HG03108 (cell line): ENCODE measurements around the gene OR2AT4.
"Not testable (repeated sequence)": the region's sequence is repeated elsewhere in the genome, so short reads cannot be mapped to it uniquely, and the experiment has no call there.

ENCODE experiments used
- ATAC-seq: cut with Tn5 transposase; IDR thresholded peaks from one replicate; pipeline ENCODE4 v1.9.1; 2021; ENCODE audit warnings: moderate library complexity; ENCODE audit not compliant: unreplicated experiment

The OR2AT4 gene

DNA sequence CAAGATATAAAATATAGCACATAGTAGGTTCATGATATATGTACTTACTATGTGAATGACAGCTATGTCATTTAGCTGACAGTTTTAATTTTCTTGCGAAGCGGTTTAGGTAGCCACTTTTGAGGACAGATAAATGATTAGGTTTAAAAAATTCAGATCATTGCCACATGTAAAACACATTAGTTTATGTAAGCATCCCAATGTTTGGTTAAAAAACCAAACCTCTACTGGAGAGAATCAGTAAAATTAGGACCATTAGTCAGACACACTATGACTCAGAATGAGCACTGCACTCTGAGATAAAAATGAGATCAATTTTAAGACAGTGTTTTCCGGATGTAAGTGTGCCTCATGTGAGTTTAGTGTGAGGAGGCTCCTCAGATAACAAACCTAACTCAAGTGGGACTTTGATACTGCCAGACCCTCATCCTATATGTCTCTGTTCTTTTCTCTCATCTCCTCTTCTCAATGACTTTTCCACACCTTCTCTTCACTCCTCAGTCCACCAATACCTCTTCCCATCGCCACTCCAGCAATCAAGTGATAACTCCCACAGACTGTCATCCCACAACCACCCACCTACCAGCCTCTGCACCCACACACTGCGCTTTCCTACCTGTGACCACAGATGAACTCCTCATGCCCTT is 6.8 kb upstream of the OR2AT4 start:
- no peak for ATAC-seq

DNA sequence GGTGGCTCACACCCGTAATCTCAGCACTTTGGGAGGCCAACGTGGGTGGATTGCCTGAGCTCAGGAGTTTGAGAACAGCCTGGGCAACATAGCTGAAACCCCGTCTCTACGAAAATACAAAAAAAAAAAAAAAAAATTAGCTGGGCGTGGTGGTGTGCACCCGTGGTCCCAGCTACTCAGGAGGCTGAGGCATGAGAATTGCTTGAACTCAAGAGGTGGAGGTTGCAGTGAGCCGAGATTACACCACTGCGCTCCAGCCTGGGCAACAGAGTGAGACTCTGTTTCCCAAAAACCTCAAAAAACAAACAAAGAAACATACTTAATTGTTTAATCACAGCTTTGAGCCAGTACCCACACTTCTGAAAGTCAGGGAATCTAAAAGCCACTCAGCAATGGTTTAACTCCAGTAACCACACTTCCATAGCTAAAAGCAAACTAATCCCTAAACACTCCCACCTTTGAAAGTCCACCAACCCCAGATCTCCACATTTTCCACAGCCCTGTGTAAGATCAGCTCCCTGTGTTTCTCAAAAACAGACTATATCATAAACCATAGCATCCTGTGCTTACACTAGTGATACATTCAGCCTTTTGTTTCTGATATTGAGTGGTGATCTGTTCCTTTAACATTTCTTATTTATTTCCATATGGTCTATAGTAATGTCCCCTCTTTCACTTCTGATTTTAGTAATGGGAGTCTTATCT is 4.9 kb upstream of the OR2AT4 start:
- no peak for ATAC-seq

DNA sequence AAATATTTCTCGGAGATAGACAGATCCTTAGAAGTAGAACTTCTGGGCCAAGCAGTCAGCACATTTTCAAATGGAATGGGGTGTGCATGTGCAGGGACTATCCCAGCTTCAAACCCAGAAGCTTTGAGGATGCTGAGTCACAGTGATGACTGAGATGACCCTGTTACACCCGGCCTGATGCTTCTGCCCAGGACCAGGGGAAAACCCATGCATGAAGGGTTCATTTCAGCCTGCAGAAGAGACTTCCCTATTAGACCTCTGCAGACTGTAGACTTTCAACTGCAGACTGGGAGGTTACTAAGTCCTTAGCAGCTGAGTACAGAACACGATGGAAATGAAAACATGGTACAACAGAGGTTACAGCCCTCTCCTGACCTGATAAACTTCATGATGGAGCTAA is 3.6 kb upstream of the OR2AT4 start:
- peak; percentile 94 for ATAC-seq

DNA sequence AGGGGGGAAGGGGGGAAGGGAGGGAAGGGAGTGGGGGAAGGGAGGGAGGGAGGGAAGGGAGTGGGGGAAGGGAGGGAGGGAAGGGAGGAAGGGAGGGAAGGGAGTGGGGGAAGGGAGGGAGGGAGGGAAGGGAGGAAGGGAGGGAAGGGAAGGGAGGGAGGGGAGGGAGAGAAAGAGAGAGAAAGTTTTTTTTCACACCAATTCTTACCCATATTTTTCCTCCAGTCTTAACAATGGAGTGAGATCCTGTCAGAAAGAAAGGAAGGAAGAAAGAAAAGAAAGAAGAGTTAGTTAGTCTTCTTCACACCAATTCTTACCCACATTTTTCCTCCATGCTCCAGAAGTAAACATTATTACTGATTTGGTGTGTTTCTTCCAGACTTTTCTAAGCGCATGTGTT is 3.0 kb upstream of the OR2AT4 start:
- ATAC-seq, result no peak

DNA sequence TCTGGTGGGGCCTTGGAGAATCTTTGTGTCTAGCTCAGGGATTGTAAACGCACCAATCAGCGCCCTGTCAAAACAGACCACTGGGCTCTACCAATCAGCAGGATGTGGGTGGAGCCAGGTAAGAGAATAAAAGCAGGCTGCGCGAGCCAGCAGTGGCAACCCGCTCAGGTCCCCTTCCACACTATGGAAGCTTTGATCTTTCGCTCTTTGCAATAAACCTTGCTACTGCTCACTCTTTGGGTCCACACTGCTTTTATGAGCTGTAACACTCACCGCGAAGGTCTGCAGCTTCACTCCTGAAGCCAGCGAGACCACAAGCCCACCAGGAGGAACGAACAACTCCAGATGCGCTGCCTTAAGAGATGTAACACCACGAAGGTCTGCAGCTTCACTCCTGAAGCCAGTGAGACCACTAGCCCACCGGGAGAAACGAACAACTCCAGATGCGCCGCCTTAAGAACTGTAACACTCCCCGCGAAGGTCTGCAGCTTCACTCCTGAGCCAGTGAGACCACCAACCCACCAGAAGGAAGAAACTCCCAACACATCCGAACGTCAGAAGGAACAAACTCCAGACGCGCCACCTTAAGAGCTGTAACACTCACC is 2.3 kb upstream of the OR2AT4 start:
- not testable (repeated sequence) for ATAC-seq

DNA sequence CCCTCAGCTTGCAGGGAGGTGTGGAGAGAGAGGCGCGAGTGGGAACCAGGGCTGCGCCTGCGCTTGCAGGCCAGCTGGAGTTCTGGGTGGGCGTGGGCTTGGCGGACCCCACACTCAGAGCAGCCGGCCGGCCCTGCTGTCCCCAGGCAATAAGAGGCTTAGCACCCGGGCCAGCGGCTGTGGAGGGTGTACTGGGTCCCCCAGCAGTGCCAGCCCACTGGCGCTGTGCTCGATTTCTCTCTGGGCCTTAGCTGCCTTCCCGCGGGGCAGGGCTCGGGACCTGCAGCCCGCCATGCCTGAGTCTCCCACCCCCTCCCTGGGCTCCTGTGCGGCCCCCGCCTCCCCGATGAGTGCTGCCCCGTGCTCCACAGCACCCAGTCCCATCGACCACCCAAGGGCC is 1.5 kb upstream of the OR2AT4 start:
- not testable (repeated sequence) for ATAC-seq

DNA sequence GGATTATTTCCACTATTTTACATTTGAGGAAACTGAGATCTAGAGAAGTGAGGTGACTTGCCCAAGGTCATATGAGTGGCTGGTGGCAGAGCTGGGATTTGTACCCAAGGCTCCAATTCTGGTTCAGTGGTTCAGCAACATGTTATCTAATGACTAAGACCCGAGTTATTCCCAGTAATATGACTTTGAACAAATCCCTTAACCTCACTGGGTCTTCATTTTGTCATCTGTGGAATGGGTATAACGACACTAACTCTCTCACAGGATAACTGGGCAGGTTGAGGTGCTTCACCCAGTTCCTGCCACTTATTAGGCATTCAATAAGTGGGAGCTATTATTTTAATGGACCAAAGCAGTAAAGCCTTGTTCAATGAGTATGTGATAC is 489 bp upstream of the OR2AT4 start:
- ATAC-seq, result no peak

DNA sequence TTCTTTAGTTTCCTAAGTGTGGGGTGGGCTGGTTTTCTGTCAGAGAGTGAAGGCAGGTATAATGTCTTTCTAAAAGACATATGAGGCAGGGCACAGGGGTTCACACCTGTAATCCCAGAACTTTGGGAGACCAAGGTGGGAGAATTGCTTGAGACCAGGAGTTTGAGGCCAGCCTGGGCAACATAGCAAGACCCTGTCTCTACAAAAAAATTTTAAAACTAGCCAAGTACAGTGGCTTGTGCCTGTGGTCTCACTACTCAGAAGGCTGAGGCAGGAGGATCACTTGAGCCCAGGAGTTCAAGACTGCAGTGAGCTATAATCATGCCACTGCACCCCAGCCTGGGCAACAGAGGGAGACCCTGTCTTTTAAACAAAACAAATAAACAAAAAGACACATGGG is 2.3 kb downstream of the OR2AT4 start:
- not testable (repeated sequence) for ATAC-seq

DNA sequence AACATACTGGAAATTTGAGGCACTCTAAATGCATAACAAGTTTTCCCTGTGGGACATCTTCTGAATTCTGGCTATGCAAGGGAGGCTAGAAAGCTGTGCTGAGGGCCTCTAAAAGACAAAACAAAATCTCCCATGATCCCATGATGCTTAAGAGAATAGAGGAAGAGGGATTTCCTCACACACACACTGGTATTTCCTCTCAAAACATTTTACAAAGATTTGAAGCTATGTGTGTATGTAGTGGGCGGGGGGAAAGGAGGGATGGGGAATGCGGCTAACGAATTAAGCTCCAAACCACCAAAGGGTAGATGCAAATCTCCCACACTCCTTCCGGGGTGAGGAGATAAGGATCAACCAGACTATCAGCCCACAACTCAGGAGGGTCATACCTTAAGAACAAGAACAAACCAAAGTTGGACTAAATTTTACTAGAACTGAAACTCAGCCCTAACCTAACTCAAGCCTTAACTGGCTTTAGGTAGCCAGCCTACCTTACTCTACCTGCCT is 6.0 kb downstream of the OR2AT4 start:
- no peak for ATAC-seq

DNA sequence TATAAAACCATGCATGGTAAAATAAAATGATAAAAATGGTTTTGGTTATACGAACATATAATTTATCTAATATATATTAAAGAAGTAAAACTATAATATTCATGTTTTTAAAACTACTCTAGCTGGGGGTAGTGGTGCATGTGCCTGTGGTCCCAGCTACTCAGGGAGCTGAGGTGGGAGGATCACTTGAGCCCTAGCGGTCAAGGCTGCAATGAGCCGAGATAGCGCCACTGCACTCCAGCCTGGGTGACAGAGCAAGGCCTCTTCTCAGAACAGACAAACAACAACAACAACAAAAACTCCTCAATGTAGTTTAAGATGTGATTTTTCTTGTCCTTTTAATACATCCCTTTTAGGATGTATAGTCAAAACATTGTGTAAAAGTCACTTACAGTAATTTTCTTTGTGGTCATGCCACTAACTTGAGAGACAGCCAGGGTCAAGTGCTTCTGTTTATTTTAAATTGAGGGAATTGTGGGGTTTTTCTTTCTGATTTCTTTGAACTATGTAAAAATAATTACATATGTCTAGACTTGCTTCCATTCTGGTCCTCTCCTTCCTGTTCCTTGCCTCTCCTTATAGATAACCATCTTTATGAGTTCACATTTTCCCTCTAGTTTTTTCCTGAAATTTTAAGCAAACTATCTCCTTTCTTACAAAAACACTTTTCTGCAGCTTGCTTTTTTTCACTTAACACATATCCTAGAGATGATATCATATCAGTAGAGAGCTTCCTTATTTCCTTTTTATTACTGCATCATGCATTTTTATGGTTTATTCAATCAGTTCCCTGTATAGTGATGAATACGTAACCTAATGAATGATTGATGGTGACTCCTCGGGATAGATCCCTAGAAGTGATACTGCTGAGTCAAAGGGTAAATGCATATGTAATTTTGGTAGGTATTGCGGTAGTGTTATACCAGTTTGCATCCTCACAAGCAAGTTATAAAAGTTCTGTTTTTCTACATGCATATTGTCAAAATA is 9.1 kb downstream of the OR2AT4 start:
- no peak for ATAC-seq

DNA sequence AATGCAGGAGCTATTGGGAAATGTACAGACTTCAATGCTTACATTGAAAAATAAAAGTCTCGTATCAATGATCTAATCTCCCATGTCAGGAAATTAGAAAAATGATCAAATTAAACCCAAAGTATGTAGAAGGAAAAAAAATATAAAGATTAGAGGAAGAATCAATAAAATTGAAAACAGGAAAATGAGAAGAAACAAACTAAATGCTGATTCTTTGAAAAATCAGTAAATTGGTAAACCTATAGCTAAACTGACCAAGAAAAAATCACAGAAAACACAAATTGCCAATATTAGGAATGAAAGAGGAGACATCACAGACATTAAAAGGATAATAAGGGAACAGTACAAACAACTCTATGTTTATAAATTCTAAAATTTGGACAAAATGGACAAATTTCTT is 11.8 kb downstream of the OR2AT4 start:
- no peak for ATAC-seq

DNA sequence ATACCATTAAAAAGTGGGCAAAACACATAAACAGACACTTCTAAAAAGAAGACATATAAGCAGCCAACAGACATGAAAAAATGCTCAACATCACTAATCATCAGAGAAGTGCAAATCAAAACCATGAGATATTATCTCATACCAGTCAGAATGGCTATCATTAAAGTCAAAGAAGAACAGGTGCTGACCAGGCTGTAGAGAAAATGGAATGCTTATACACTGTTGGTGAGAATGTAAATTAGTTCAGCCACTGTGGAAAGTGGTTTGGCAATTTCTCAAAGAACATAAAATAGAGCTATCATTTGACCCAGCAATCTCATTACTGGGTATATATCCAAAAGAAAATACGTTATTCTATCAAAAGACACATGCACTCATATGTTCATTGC is 13.5 kb downstream of the OR2AT4 start:
- ATAC-seq, result no peak

DNA sequence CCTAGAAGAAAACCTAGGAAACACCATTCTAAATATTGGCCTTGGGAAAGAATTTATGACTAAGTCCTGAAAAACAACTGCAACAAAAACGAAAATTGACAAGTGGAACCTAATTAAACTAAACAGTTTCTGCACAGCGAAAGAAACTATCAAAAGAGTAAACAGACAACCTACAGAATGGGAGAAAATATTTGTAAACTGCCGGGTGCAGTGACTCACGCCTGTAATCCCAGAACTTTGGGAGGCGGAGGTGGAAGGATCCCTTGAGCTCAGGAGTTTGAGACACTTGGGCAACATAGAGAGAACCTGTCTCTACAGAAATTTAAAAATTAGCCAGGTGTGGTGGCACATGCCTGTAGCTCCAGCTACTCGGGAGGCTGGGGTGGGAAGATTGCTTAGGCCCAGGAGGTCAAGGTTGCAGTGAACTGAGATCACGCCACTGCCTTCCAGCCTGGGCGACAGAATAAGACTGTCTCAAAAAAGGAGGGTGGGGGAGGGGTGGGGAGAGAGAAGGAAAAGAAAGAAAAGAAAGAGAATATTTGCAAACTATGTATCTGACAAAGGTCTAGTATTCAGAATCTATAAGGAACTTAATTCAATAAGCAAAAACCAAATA is 14.0 kb downstream of the OR2AT4 start:
- ATAC-seq, result no peak

DNA sequence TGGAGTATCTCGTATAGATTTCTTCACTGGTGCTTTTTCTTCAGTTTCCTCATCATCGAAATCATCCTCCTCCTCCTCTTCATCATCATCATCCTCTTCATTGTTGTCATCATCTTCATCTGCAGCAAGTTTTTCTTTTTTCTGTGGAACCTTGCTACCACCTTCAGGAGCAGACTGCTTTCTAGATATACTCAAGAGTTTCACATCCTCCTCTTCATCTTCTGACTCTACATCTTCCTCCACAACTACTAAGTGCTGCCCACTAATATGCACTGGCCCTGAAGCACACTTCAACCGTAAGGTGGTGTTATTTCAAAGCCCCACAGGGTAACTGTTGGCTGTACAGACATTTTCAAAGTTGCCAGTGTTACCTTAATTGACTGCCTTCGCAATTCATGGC is 17.1 kb downstream of the OR2AT4 start:
- ATAC-seq, result no peak

DNA sequence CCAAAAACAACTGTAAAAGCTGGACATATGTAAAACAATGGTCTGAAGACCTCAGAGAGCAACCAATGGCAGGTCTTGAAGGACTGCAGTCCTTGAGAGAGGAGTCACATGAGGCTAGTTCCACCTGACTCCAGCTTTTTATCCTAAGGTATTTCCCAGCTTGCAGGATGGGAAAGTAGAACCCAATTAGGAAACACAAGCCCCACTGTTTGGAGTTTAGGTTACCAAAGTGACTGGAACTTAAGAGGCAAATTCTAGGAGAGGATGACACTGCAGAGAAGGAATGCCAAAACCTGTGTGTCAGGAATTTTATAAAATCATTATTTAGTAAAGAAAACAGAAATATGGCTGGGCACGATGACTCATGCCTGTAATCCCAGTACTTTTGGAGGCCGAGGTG is 18.4 kb downstream of the OR2AT4 start:
- ATAC-seq, result no peak

DNA sequence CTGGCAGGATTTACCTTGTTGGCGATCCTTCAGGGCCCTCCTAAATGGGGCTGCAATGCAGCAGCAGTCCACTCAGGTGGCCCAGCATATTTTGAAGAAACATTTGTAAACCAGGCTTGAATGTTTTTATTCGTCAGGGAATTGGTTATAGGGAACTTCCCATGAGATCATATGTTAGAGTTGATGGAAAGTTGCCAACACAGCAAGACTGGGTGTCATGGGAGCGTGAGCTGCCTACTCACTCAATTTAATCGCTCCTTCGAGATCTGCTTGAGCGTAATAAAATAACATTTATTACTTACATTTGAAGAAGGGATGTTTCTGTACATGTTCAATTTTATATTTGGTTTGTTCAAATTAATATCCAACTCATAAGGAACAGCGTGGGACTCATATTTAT is 19.4 kb downstream of the OR2AT4 start:
- ATAC-seq, result no peak

DNA sequence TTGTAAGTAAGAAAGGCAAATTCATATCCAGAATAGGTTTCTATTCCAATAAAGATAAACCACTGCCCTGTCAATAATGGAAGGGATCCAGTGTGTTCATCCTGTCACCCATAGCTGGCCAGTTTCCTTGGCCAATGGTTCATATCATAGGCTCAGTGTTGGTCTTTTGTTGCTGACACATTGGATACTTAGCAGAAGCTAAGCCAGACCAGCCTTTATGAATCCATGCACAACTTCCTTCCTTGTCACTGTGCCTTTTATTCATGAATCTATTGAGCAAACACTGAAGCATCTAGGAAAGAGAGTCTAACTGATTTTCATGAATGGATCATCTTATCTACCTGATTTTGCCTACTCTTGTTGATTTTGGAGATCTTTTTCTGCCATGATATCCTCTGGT is 20.0 kb downstream of the OR2AT4 start:
- no peak for ATAC-seq

DNA sequence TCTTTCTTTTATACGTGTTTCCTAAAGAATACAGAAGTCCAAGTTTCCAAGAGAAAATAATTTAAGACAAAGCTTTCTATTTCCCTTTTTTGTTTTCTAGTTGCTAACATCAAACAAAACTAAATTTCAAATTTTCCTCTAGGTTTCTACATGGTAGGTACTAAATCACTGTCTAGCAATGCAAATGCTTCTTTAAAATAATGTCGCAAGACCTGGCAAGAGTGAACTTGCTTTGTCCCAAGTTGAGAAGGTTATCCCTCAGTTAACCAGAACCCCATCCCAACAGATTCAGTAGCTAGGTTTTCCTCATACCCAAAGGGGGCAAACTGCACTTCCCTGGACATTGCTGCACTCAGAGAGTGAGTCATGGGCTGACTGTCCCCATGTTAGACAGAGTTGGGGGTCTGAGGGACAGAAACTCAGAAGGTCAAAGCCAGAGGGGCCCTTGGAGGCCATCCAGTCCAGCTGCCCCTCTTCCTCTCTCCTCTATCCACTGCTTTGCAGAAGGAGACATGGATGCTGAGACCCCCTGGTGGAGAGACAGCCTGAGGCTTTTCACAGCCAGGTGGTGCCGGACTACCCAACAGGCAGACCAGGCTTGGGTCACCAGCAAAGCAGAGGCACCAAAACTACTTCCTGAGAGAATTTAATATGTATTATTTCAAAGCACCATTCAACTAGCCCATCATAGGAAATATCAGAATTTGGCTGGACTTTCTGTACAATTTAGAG is 23.1 kb downstream of the OR2AT4 start:
- no peak for ATAC-seq

DNA sequence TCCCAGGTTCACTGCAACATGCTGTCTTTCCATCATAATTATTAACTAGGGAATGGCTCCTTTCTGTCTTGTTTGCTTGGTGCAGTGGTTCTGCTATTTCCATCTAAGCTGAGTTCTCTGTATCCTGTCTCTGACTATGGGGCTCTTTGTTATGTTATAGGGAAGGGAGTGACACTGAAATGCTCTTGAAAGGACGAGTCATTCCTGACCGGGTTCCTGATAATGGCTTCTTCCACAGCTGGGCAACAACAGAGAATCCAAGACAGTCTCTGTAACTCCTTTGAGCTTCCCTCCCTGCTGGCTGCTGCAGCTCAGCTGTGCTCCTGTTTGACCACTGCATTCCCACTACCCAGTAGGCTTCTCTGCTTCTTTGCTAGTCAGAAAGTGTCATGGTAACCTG is 24.1 kb downstream of the OR2AT4 start:
- ATAC-seq, result no peak

DNA sequence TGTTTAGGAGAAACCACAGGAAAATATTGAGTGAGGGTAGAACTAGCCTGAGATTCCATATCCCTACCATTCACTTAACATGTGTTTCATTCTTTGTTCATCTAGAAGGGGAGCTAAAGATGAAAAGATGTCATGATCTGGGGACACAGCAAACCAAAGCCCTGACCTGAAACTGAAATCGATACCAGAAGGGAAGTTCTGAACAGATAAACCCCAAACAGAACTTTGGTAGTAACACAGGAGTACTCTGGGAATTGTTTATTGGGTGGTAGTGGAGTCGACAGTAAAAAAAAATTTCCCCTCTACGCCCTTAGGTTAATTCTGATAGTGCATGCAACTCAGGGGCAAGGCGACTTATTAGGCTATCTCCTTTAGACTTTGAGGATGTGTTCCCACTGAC is 27.2 kb downstream of the OR2AT4 start:
- no peak for ATAC-seq
